Measurements from ENCODE around the gene KIFBP. TPM values are rescaled to one million over a fixed set of nuclear protein-coding genes. Genes with fewer than 3 reads are reported as not detected.
"Not testable (repeated sequence)": the region's sequence is repeated elsewhere in the genome, so short reads cannot be mapped to it uniquely, and the experiment has no call there.

Gene KIFBP, protein sequence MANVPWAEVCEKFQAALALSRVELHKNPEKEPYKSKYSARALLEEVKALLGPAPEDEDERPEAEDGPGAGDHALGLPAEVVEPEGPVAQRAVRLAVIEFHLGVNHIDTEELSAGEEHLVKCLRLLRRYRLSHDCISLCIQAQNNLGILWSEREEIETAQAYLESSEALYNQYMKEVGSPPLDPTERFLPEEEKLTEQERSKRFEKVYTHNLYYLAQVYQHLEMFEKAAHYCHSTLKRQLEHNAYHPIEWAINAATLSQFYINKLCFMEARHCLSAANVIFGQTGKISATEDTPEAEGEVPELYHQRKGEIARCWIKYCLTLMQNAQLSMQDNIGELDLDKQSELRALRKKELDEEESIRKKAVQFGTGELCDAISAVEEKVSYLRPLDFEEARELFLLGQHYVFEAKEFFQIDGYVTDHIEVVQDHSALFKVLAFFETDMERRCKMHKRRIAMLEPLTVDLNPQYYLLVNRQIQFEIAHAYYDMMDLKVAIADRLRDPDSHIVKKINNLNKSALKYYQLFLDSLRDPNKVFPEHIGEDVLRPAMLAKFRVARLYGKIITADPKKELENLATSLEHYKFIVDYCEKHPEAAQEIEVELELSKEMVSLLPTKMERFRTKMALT
- total RNA-seq: 40.0 to 43.3 TPM (median 43.2 TPM) in 3 replicates
- long read RNA-seq, transcript KIF1BP-201 (7 exons, 2,544 nt): major isoform, 125 of 133 reads
- long read RNA-seq, partial matches to known transcripts: 2 of 133 reads
- long read RNA-seq, other reads (novel, unspliced or antisense): 1 of 133 reads

DNA sequence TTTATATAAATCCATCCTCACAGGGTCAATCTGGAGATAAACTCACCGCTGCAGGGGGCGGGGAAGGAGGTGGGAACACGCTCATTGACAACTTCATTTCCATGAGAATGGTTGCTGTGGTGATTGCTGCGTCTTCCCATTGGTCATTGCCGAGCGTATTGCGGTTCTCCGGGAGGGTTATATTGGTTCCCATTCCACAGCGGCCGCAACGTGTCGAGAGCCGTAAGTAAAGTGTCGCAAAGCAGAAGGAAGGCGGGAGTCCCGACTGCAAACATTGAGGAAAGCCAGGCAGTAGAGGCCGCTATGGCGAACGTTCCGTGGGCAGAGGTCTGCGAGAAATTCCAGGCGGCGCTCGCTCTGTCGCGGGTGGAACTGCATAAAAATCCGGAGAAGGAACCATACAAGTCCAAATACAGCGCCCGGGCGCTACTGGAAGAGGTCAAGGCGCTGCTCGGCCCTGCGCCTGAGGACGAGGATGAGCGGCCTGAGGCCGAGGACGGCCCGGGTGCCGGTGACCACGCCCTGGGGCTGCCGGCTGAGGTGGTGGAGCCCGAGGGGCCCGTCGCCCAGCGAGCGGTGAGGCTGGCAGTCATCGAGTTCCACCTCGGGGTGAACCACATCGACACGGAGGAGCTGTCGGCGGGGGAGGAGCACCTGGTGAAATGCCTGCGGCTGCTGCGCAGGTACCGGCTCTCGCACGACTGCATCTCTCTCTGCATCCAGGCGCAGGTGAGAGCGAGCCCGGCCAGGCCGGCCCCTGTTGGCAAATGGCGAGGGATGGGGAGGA, at the start of gene KIFBP:
Gene KIFBP (plus strand): TSS at position 274 of the 787 bp plus-strand sequence. CDS start 30 bp downstream, at position 304.
- Mint-ChIP-seq H3K27me3 (ENCODE audit: low read depth) (no peaks in the 10 kb centered on the region), H3K9me3 (ENCODE audit: low read depth) (no peaks in the 10 kb centered on the region), H3K27ac (ENCODE audit: unreplicated experiment) (peak within 1 kb of the TSS; percentile 95), H3K4me1 (ENCODE audit: low read depth) (peaks cover 52% of the 10 kb centered on the region), H3K36me3 (ENCODE audit: low read depth) (peaks cover 1% of the 10 kb centered on the region), H3K4me3 (ENCODE audit: unreplicated experiment) (peak within 1 kb of the TSS; percentile 92)
- TF ChIP-seq, protein P1, sequence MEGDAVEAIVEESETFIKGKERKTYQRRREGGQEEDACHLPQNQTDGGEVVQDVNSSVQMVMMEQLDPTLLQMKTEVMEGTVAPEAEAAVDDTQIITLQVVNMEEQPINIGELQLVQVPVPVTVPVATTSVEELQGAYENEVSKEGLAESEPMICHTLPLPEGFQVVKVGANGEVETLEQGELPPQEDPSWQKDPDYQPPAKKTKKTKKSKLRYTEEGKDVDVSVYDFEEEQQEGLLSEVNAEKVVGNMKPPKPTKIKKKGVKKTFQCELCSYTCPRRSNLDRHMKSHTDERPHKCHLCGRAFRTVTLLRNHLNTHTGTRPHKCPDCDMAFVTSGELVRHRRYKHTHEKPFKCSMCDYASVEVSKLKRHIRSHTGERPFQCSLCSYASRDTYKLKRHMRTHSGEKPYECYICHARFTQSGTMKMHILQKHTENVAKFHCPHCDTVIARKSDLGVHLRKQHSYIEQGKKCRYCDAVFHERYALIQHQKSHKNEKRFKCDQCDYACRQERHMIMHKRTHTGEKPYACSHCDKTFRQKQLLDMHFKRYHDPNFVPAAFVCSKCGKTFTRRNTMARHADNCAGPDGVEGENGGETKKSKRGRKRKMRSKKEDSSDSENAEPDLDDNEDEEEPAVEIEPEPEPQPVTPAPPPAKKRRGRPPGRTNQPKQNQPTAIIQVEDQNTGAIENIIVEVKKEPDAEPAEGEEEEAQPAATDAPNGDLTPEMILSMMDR (IDR thresholded peaks at IDR 0.05): peak; percentile 83
- peak; percentile 95 for DNase-seq (ENCODE audit: low spot score)

DNA sequence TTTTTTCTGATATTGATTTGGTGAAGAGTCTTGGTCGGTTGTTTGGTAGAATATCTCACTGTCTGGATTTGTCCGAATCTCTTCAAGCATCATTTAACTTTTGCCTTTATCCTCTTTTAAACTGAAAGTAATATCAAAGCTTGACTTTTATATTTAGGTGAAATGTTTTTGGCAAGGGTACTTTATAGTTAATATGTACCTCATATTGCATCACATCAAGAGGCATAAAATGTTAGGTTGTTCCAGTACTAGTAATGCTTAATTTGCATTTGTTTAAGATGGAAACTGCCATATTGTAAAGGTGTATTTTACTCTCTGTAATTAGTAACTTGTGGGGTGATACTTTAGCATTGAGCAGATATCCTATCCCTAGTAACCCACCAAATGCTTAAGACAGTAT, 49.7 kb upstream of the KIFBP start:
- Mint-ChIP-seq H3K27me3 (ENCODE audit: low read depth) (no peaks in the 10 kb centered on the region), H3K4me1 (ENCODE audit: low read depth) (no peaks in the 10 kb centered on the region), H3K4me3 (ENCODE audit: unreplicated experiment) (no peak overlapping the region), H3K9me3 (ENCODE audit: low read depth) (no peaks in the 10 kb centered on the region), H3K36me3 (ENCODE audit: low read depth) (peaks cover 19% of the 10 kb centered on the region), H3K27ac (ENCODE audit: unreplicated experiment) (peak overlapping the region; percentile 69)
- TF ChIP-seq, protein P1 (IDR thresholded peaks at IDR 0.05): no peak
- no peak for DNase-seq (ENCODE audit: low spot score)

DNA sequence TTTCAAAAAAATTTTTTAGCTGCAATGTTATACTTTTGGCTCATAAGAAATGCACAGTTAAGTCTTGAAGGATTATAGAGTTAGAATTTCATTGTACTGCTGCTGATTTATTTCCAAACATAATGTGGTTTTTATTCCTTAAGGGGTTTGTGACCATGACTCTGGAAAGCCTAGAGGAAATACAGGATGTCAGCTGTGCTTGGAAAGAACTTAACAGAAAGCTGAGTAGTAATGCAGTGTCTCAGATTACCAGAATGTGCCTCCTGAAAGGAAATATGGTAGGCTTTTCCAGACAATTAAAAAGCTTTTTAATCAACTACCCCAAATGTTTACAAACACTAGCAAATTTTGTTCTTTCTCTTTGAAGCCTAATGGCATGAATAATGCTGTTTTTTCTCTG, 47.7 kb upstream of the KIFBP start:
- Mint-ChIP-seq H3K27ac (ENCODE audit: unreplicated experiment) (peak overlapping the region; percentile 22), H3K36me3 (ENCODE audit: low read depth) (peaks cover 22% of the 10 kb centered on the region)
- H3K4me3 Mint-ChIP-seq (ENCODE audit: unreplicated experiment); H3K4me1 Mint-ChIP-seq (ENCODE audit: low read depth); H3K9me3 Mint-ChIP-seq (ENCODE audit: low read depth); H3K27me3 Mint-ChIP-seq (ENCODE audit: low read depth); DNase-seq (ENCODE audit: low spot score): not testable (repeated sequence)

DNA sequence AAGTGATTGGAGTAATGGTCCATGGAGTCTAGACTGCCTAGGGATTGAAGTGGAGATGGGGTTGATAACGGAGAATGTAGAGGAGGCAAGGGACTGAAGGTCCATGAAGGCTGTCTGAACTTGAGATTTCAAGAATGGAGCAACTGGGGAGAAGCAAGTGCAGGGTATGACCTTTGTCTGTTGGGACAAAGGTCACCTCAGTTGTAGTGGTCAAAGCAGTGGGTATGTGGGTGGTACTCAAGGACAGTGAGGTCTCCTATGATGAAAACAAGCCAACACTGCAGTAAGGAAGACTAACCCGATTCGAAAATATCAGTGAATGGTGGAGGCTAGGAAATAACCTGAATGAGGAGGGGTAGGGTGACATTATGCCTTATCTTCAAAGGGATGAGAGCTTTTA, 38.0 kb upstream of the KIFBP start:
- Mint-ChIP-seq H3K36me3 (ENCODE audit: low read depth) (peaks cover 13% of the 10 kb centered on the region), H3K4me1 (ENCODE audit: low read depth) (peaks cover 8% of the 10 kb centered on the region), H3K9me3 (ENCODE audit: low read depth) (no peaks in the 10 kb centered on the region), H3K27ac (ENCODE audit: unreplicated experiment) (no peak overlapping the region), H3K4me3 (ENCODE audit: unreplicated experiment) (no peak overlapping the region), H3K27me3 (ENCODE audit: low read depth) (no peaks in the 10 kb centered on the region)
- TF ChIP-seq, protein P1 (IDR thresholded peaks at IDR 0.05): no peak
- DNase-seq (ENCODE audit: low spot score): no peak

DNA sequence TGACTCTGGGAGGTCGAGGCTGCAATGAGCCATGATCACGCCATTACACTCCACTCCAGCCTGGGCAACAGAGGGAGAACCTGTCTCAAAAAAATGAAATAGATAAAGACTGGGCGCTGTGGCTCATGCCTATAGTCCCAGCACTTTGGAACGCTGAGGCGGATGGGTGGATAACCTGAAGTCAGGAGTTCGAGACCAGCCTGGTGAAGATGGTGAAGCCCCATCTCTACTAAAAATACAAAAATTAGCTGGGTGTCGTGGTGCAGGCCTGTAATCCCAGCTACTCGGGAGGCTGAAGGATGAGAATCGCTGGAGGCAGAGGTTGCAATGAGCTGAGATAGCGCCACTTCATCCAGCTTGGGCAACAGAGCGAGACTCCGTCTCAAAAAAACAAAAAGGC, 33.7 kb upstream of the KIFBP start:
- Mint-ChIP-seq H3K27me3 (ENCODE audit: low read depth) (no peaks in the 10 kb centered on the region), H3K27ac (ENCODE audit: unreplicated experiment) (peak overlapping the region; percentile 70), H3K36me3 (ENCODE audit: low read depth) (peaks cover 4% of the 10 kb centered on the region), H3K4me1 (ENCODE audit: low read depth) (peaks cover 27% of the 10 kb centered on the region), H3K9me3 (ENCODE audit: low read depth) (no peaks in the 10 kb centered on the region), H3K4me3 (ENCODE audit: unreplicated experiment) (peak overlapping the region; percentile 31)
- DNase-seq (ENCODE audit: low spot score): no peak
- TF ChIP-seq, protein P1 (IDR thresholded peaks at IDR 0.05): no peak
